Left colon (tissue), 2 donors: ENCODE data around the gene DAP. TPM values are rescaled to one million over a fixed set of nuclear protein-coding genes. Genes with fewer than 3 reads are reported as not detected.
"Not testable (repeated sequence)": the region's sequence is repeated elsewhere in the genome, so short reads cannot be mapped to it uniquely, and the experiment has no call there.

Experiments
- ATAC-seq: fragments of 200-7000 bp; cut with Tn5 transposase; one replicate; pipeline ENCODE4 v1.9.1; 2020; ENCODE audit warnings: mild to moderate bottlenecking, moderate library complexity
- DNase-seq, 2 donors: peaks; one replicate each; pipeline ENCODE4 v3.0.0-alpha.2; 2020
- intact Hi-C, 2 donors: fragments of 100-400 bp; cut with DNase I in 1 of 2; cut with micrococcal nuclease in 1 of 2; formaldehyde crosslinking; loops; one replicate each; pipeline versions ENCODE4 v1.11.2 to v1.14.0; 2022; cut with DNase I, micrococcal nuclease
- total RNA-seq, 2 donors: library from RNA; stranded (reverse); fragmentation: NEBNext Ultra II Directional; extraction: Animal tissue kit (Norgen Biotek cat#: 25700); gene quantifications; one replicate each; pipeline ENCODE4 v1.2.1, GENCODE V29; 2021
- donor health status: DM: no; HTN: no; CAD: no.
- donor health status: DM: yes; HTN: yes; CAD: no.

Gene DAP
- total RNA-seq, 2 donors from 2014 or later, result 125 TPM

GRCh38 chr5:10720766-10721165 lies 40.3 kb downstream of the DAP start:
- ATAC-seq, intact Hi-C loops, DNase-seq: not testable (repeated sequence)

GRCh38 chr5:10719965-10720364 lies 41.1 kb downstream of the DAP start:
- ATAC-seq, result peak; percentile 72

DNA sequence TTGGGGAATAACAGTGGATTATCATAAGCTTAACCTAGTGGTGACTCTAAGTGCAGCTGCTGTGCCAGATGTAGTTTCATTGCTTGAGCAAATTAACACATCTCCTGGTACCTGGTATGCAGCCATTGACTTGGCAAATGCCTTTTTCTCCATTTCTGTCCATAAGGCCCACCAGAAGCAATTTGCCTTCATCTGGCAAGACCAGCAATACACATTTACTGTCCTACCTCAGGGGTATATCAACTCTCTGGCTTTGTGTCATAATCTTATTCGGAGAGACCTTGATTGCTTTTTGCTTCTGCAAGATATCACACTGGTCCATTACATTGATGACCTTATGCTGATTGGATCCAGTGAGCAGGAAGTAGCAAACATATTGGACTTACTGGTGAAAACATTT lies 42.4 kb downstream of the DAP start:
- intact Hi-C loops, ATAC-seq, DNase-seq: not testable (repeated sequence)

More at GRCh38 chr5:10719965-10720364, 41.1 kb downstream of the DAP start:
- no peak for DNase-seq
- intact Hi-C loops, result no loop called here

- intact Hi-C loops, ATAC-seq, DNase-seq: not testable (repeated sequence)
These were observed 44.2 kb downstream of the DAP start for GRCh38 chr5:10716825-10717224.

DNA sequence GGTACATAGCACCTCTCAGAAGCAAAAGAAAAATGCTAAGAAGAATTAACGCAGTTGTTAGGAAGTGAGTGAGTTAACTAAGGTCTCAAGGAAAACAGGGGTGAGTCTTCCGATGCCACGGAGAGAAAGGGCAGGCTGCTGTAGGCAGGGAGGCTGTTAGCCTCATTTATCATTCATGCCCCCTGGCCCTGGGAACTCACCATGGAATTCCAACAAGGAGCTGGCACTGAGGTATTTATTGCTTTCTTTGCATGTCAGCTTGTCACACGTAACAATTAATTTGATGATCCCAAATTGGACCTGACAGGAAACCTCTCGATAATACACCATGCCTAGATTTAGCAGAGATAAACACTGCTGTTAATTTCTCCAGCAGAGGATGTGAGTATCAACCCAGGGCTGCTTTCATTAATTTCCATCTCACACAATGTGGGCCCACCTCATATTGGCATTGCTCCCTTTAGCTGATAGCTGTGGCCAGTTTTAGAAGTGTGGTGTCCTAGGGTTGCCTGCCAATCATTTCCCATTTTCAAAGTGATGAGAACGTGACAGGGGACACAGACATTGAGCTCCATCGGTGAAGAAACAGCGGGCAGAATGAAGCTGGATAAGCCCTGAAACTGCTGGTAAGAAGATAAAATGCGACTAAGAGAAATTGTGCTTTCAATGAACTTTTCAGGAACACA lies 45.3 kb downstream of the DAP start:
- DNase-seq (no peak), ATAC-seq (no peak)
- intact Hi-C loops, result no loop called here

GRCh38 chr5:10712574-10713366 lies 48.3 kb downstream of the DAP start:
- intact Hi-C loops, result no loop called here
- ATAC-seq, result peak; percentile 61
- no peak for DNase-seq

DNA sequence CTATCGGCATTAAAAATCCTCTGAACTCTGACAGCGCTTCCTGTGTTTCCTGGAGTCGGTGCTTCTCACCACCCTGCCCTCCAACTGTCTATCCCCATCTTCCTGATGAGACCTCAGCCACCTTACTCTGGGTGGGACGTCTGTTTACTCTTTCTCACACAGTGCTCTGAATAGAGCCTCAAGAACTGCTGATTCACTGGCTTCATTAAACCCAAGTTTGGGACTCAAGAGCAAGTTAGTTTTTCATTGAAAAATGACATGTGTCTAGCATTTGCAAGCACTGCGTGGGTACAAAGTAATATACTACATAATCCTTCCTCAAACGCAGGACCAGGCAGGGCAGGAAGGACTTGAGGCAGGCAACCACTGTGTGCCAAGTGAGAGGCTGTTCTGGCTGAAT lies 49.5 kb downstream of the DAP start:
- DNase-seq (no peak), ATAC-seq (no peak)
- intact Hi-C loops, result no loop called here

DNA sequence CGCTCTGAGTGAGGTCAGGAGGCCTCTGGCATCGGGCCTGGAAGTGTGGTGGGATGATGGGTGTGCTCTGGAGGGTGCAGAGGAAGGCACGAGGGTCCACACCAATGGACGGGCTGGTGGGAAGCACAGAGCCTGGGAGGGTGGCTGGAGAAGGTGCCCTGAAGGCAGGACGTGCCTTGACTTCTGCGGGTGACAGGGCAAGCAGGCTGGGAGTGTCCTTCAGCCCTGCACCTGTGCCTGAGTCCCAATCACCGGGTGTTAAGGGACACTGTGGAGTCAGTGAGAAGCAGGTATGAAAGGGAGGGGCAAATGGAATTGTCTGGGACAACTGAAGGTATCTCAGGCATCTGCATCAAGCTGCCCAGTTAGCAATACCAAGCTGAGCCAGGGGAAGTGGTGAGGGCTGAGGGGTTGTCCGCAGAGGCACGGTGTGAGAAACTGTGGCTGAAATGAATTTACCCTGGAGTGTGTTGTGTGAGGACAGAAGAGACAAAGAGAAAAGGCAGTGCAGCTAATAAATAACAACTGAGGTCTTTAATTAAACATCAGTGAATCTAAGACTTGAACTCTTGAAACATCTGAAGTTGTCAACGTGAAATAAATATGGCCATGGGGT lies 50.4 kb downstream of the DAP start:
- no peak for DNase-seq
- intact Hi-C loops, result no loop called here
- no peak for ATAC-seq

DNA sequence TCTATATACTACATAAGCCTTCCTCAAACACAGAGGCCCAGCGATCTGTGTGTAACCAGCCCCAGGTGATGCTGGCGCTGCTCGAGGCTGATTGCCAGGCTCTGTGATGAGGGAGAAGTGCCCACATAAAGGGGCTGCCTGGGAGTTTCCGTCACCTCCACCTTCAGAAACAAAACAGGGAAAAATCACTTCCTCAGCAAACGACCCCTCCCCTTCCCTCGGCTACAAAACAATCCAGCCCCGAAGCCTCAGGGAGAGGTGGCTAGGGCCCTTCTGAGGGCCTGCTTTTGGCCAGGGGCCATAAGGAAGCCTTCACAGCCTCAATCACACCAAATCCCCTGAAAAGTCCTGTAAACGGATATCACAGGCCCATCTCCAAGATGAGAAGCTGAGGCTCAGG lies 51.1 kb downstream of the DAP start:
- DNase-seq, result no peak
- intact Hi-C loops, result no loop called here
- no peak for ATAC-seq

DNA sequence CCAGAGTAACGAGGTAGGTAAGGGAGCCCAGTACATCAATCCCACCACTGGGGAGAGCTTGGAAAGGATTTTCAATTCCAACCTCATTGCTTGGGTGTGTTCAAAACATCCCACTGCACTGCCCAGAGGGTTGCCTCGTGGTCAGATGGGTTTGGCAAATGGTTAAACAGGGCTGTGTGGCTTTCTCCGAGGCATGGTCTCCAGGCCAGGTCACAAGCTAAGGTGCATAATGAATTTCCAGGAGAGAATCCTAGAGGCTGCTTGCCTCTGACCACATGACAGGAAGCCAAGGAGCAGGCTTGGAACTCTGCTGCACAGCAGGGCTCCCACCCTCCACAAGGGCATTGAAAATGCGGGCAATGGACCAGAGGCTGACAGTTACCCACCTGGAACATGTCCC lies 51.6 kb downstream of the DAP start:
- no peak for ATAC-seq
- intact Hi-C loops, result no loop called here

GRCh38 chr5:10708189-10708944 lies 52.7 kb downstream of the DAP start:
- DNase-seq (no peak), ATAC-seq (no peak)
- intact Hi-C loops, result no loop called here

More for the DNA sequence above, 51.6 kb downstream of the DAP start:
- no peak for DNase-seq

DNA sequence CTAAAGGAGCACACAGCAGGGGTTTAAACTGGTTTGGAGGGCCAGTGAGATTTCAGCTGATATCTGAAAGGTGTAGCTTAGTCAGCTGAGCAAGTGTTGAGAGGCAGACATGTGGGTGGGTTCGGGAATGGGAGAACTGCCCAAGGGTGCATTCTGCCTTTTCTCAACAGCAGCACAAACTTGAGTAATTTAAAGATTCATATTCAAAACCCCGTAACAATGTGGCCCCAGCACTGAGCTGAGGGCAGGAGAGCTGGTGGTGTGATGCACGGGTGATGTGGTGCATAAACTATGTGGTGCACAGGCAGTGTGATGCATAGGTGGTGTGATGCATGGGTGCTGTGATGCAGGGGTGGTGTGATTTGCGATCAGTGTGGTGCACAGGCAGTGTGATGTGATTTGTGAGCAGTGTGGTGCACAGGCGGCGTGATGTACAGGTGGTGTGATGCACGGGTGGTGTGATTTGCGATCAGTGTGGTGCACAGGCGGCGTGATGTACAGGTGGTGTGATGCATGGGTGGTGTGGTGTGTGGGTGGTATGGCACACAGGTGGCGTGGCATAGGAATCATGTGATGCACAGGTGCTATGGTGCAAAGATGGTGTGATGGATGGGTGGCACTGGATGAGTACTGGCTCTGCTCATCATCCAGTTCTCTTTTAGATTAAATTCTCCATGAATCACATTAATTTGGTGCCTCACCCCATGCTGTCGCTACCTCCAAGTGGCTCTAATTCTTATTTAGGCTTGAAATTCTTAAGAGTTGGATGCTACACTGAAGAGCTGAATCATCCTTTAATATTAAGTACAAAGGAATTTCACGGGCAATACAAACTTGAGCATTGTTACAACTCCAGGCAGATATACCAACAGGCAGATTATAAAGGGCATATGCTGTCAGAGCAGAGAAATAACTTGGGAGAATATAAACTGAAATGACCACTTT lies 53.6 kb downstream of the DAP start:
- DNase-seq, result no peak
- ATAC-seq, result no peak
- intact Hi-C loops, result no loop called here

DNA sequence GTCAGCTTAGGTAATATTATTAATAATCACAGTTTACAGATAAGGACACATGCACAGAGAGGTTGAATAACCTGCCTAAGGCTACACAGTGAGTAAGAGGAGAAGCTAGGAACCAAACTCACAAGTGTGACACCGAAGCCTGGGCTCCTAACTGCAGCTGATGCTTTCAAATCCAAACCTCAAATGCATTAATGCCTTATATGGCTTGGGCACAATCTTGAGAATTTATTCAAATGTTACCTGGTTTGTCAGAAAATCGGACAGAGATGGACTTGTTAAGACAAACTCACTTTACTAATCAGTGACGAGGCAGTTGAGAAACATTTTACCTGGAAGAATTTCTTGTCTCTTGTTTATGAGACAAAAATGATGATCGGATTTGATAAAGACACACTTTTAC lies 54.7 kb downstream of the DAP start:
- ATAC-seq, result no peak
- intact Hi-C loops, result no loop called here

DNA sequence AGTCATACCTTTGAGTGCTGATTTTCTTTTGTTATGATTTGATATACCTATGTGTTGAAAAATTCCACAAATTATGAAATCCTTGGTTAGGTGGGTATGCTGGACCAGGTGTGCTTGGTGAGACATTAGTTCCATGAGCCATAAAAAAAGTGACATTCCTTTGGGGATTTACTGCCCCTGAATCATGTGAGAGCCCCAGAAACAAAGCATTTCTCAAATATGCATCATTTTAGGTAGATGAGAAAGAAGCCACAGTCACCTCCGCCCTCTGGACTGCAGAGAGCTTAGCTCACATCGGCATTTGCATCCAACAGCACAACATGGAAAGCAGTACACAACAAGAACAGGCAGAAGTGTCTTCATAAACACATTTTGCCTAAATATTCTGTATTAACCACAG lies 55.3 kb downstream of the DAP start:
- no peak for DNase-seq
- intact Hi-C loops, result no loop called here
- no peak for ATAC-seq

More for the DNA sequence above, 54.7 kb downstream of the DAP start:
- no peak for DNase-seq

GRCh38 chr5:10704949-10705621 lies 55.9 kb downstream of the DAP start:
- ATAC-seq (peak; percentile 24), DNase-seq (no peak)
- intact Hi-C loops, result no loop called here

GRCh38 chr5:10703676-10704075 lies 57.4 kb downstream of the DAP start:
- intact Hi-C loops, result no loop called here
- ATAC-seq, result peak; percentile 93

DNA sequence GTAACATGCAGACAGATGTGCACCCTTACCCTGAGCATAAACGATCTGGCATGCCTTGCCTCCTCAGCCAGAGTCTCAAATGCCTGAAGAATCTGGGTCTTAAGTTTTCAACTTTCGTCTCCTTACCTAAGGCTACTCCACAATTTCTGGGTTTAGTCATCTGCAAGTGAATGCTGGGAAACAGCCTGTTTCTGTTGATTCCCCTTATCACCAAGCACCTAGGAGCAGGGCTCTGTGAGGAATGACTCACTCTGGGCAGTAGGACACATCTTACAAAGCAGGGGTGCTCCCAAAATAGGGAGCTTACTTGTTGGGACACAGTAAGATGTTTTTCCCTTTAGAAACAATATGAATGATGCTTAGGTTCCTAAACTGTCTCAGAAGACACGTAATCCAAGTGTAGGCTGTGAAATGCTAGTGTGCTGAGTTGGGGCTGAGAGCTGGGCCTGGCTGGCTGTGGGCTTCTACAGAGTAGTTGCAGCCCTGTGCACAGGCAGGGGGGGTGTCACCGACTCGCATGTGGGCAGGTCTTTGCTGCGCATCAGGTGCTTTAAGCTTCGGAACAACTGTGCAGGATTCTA lies 58.0 kb downstream of the DAP start:
- DNase-seq, result no peak
- ATAC-seq, result peak; percentile 4
- intact Hi-C loops, result no loop called here

More at GRCh38 chr5:10703676-10704075, 57.4 kb downstream of the DAP start:
- peak; percentile 82 to 87 for DNase-seq
